Osteoblast (primary cell): ENCODE results near the gene PPM1K. TPM values are rescaled to one million over a fixed set of nuclear protein-coding genes. Genes with fewer than 3 reads are reported as not detected.

ENCODE experiments used
- DNase-seq: peaks from one replicate; pipeline ENCODE4 v3.0.0; 2011; ENCODE audit warnings: low spot score, mixed read lengths; ENCODE audit not compliant: insufficient read length; ENCODE audit errors: missing footprints
- H2AFZ ChIP-seq: 2 replicates; pipeline ENCODE4 v1.6.0; 2011; ENCODE audit warnings: mild to moderate bottlenecking, low read length
- H3K27ac ChIP-seq: 2 replicates; pipeline ENCODE4 v1.5.1; 2011; ENCODE audit warnings: mild to moderate bottlenecking, low read depth, low read length, moderate library complexity
- H3K27me3 ChIP-seq: 2 replicates; pipeline ENCODE4 v1.6.0; 2012; ENCODE audit warnings: mild to moderate bottlenecking, control low read depth, inconsistent platforms, low read length, moderate library complexity; ENCODE audit not compliant: insufficient read depth
- H3K36me3 ChIP-seq: 2 replicates; pipeline ENCODE4 v1.5.1; 2011; ENCODE audit warnings: mild to moderate bottlenecking, low read length, control low read depth, moderate library complexity; ENCODE audit not compliant: insufficient read depth
- H3K4me1 ChIP-seq: 2 replicates; pipeline ENCODE4 v1.5.1; 2011; ENCODE audit warnings: mild to moderate bottlenecking, low read length, control low read depth, moderate library complexity; ENCODE audit not compliant: insufficient read depth
- H3K4me2 ChIP-seq: 2 replicates; pipeline ENCODE4 v1.6.0; 2011; ENCODE audit warnings: mild to moderate bottlenecking, low read length; ENCODE audit not compliant: insufficient read depth
- H3K4me3 ChIP-seq: fragments of 200-600 bp; sonication (generic); 3 replicates; pipeline ENCODE4 v1.5.1; 2012; ENCODE audit warnings: mild to moderate bottlenecking, low read length, inconsistent platforms; ENCODE audit not compliant: insufficient read depth
- H3K79me2 ChIP-seq: 2 replicates; pipeline ENCODE4 v1.6.0; 2012; ENCODE audit warnings: mild to moderate bottlenecking, low read length, control low read depth, inconsistent platforms; ENCODE audit not compliant: insufficient read depth
- H3K9me3 ChIP-seq: 2 replicates; pipeline ENCODE4 v1.5.1; 2011; ENCODE audit warnings: low read depth, low read length, control low read depth
- H4K20me1 ChIP-seq: 2 replicates; pipeline ENCODE4 v1.6.0; 2012; ENCODE audit warnings: mild to moderate bottlenecking, low read length, control low read depth; ENCODE audit not compliant: insufficient read depth
- CTCF ChIP-seq: IDR thresholded peaks from 2 replicates; pipeline ENCODE4 v1.5.1; 2011; ENCODE audit warnings: mild to moderate bottlenecking, low read depth, low read length, moderate library complexity; ENCODE audit errors: extremely low read depth
- total RNA-seq: library from RNA; depleted of rRNA; stranded (reverse); fragments of >200 nt; gene quantifications from 2 replicates; pipeline ENCODE4 v1.2.3, GENCODE V29; 2012

The PPM1K gene
- total RNA-seq, 1 donor, result 21.0 TPM

DNA sequence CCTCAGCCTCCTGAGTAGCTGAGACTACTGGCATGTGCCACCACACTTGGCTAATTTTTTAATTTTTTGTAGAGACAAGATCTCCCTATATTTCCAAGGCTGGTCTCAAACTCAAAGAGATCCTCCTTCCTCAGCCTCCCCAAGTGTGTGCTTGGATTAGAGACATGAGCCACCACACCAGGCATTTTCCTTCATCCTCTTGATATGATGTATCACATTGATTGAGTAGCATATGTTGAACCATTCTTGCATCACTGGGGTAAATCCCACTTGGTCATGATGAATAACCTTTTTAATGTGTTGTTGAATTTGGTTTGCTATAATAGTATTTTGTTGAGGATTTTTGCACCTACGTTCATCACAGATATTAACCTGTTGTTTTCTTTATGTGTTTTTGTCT lies 24.2 kb upstream of the PPM1K start:
- H3K36me3 ChIP-seq, result no peaks in the 10 kb centered on the region
- no peak for DNase-seq
- H3K4me2 ChIP-seq, result no peak overlapping the region
- H3K4me1 ChIP-seq, result no peaks in the 10 kb centered on the region
- H3K27me3 ChIP-seq, result peaks cover 3% of the 10 kb centered on the region
- no peak for TF ChIP-seq CTCF
- no peaks in the 10 kb centered on the region for H3K9me3 ChIP-seq
- H3K79me2 ChIP-seq, result no peaks in the 10 kb centered on the region
- H3K4me3 ChIP-seq, result no peak overlapping the region
- H4K20me1 ChIP-seq, result no peaks in the 10 kb centered on the region
- H3K27ac ChIP-seq, result no peak overlapping the region
- H2AFZ ChIP-seq, result no peak overlapping the region

GRCh38 chr4:88297725-88298454 lies 13.5 kb upstream of the PPM1K start:
- H3K36me3 ChIP-seq, result no peaks in the 10 kb centered on the region
- no peak overlapping the region for H3K4me3 ChIP-seq
- H3K4me1 ChIP-seq, result no peaks in the 10 kb centered on the region
- H2AFZ ChIP-seq, result no peak overlapping the region
- H3K79me2 ChIP-seq, result no peaks in the 10 kb centered on the region
- H3K9me3 ChIP-seq, result no peaks in the 10 kb centered on the region
- H4K20me1 ChIP-seq, result no peaks in the 10 kb centered on the region
- no peak overlapping the region for H3K4me2 ChIP-seq
- no peak overlapping the region for H3K27ac ChIP-seq
- no peak for TF ChIP-seq CTCF
- no peak for DNase-seq
- H3K27me3 ChIP-seq, result no peaks in the 10 kb centered on the region

DNA sequence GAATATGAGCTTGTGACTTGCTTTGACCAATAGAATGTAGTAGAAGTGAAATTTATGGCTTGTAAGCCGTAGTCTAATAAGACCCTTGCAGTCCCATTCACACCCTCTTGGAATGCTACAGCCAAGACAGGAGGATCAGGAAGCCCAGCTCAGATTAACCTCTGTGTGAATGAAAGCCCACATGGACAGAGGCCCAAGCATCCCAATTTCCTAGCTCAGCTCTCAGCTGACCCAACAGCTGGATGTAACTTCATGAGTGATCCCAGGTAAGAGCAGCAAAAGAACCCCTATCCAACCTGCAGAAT lies 12.8 kb upstream of the PPM1K start:
- no peak overlapping the region for H3K4me3 ChIP-seq
- H3K4me1 ChIP-seq, result no peaks in the 10 kb centered on the region
- no peak overlapping the region for H3K4me2 ChIP-seq
- H3K27me3 ChIP-seq, result no peaks in the 10 kb centered on the region
- no peaks in the 10 kb centered on the region for H4K20me1 ChIP-seq
- H3K36me3 ChIP-seq, result no peaks in the 10 kb centered on the region
- DNase-seq, result no peak
- TF ChIP-seq CTCF, result no peak
- no peak overlapping the region for H2AFZ ChIP-seq
- H3K27ac ChIP-seq, result no peak overlapping the region
- no peaks in the 10 kb centered on the region for H3K79me2 ChIP-seq
- no peaks in the 10 kb centered on the region for H3K9me3 ChIP-seq

DNA sequence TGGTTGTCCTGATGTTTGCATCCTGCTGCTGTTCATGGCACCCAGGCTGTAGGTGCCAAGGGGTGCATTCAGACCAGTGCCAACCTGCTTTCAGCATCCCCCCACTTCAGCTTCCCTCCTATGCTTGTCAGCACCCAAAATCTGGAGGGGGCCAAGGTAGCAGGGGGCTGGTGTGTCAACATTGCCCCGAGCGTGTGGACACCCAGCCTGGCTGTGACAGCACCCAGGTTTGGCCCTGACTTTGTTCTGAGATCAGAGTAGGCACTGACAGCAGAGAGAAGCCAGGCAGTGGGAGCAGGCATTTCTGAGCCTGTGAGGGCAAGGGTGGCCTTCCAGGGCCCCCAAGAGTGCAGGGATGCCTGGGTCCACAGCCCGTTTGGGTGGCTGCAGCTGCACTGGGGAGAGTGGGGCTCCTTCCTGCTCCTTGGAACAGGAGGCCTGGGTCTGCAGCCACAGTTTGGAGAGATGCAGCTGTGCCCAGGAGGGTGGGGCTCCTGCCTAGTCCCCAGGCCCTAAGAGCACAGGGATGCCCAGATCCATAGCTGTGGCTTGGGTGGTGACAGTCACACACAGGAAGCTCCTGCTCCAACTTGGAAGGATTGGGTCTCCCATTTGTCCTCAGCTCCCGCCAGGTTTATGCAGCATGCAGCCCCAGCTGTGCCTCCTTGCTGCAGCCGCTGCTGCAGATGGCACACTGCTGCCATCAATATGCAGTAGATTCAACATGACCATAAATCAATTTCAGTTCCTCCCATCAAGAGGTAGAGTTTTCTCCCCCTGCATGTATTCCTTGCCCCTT lies 12.3 kb upstream of the PPM1K start:
- H3K4me2 ChIP-seq, result no peak overlapping the region
- no peaks in the 10 kb centered on the region for H3K79me2 ChIP-seq
- H2AFZ ChIP-seq, result no peak overlapping the region
- no peaks in the 10 kb centered on the region for H4K20me1 ChIP-seq
- no peaks in the 10 kb centered on the region for H3K4me1 ChIP-seq
- H3K4me3 ChIP-seq, result no peak overlapping the region
- no peaks in the 10 kb centered on the region for H3K9me3 ChIP-seq
- peak; percentile 3 for DNase-seq
- H3K27ac ChIP-seq, result no peak overlapping the region
- no peaks in the 10 kb centered on the region for H3K36me3 ChIP-seq
- no peaks in the 10 kb centered on the region for H3K27me3 ChIP-seq
- no peak for TF ChIP-seq CTCF
